Ovary (tissue), 9 donors: ENCODE measurements around the gene HCN4. TPM values are rescaled to one million over a fixed set of nuclear protein-coding genes. Genes with fewer than 3 reads are reported as not detected.

ENCODE experiments used
- DNase-seq, 5 donors: peaks; one replicate each; pipeline ENCODE4 v3.0.0-alpha.2; 2019 to 2020
- H3K27ac ChIP-seq, 2 donors: fragments of 200-600 bp; one replicate each; pipeline versions ENCODE4 v1.5.1 to v1.8.0; 2019 to 2022
- H3K27me3 ChIP-seq: fragments of 200-600 bp; one replicate; pipeline ENCODE4 v1.8.0; 2022
- H3K36me3 ChIP-seq: fragments of 200-600 bp; sonication (generic); one replicate; pipeline ENCODE4 v1.5.1; 2019
- H3K4me1 ChIP-seq: one replicate; pipeline ENCODE4 v1.8.1; 2013; ENCODE audit warnings: mild to moderate bottlenecking, moderate library complexity; ENCODE audit not compliant: insufficient read depth
- H3K4me3 ChIP-seq: fragments of 200-600 bp; sonication (generic); one replicate; pipeline ENCODE4 v1.5.1; 2017
- H3K9me3 ChIP-seq, 2 donors: fragments of 200-600 bp in 1 of 2; sonication (generic) in 1 of 2; one replicate each; pipeline versions ENCODE4 v1.5.1 to v1.8.1; 2013 to 2019; ENCODE audit warnings: mild to moderate bottlenecking in 1 of 2, moderate library complexity in 1 of 2
- EP300 ChIP-seq: sonication (generic); formaldehyde crosslinking; IDR thresholded peaks from one replicate; pipeline ENCODE4 v1.6.1; 2017; ENCODE audit warnings: antibody characterized with exemption
- POLR2A ChIP-seq: fragments of 450-650 bp; IDR thresholded peaks from one replicate; pipeline ENCODE4 v1.6.1; 2017; ENCODE audit warnings: antibody characterized with exemption, mild to moderate bottlenecking, moderate library complexity
- WGBS, 3 donors: extraction: QIAGEN DNeasy Blood & Tissue Kit in 1 of 3; methylation state at CpG; one replicate each; pipeline versions ENCODE4 v1.1.5 to v1.1.7; 2013 to 2017; 5-methylcytosine and 5-hydroxymethylcytosine counted together
- intact Hi-C, 4 donors: fragments of 100-400 bp; cut with DNase I; formaldehyde crosslinking; loops; one replicate each; pipeline versions ENCODE4 v1.11.0 to v1.15.1; 2022 to 2023
- polyA plus RNA-seq, 2 donors: library from polyadenylated mRNA; stranded (reverse); fragments of 200-250 nt in 1 of 2; fragments of 350-450 nt in 1 of 2; fragmentation: Illumina TruSeq in 1 of 2; extraction: RNeasy Lipid Tissue Mini Kit (QIAGEN cat#74804) in 1 of 2; gene quantifications; one replicate each; pipeline ENCODE4 v1.2.3, GENCODE V29; 2013 to 2014
- total RNA-seq, 7 donors: library from RNA; depleted of rRNA in 2 of 7; stranded (reverse); fragments of >200 nt in 2 of 7; fragmentation: NEBNext Ultra II Directional in 3 of 7; extraction: Animal tissue kit (Norgen Biotek cat#: 25700) in 3 of 7; gene quantifications; one replicate each; pipeline versions ENCODE4 v1.1.0 to v1.2.4, GENCODE V29; 2016 to 2023
- TF ChIP-seq, protein P1 (sequence below), 3 donors: fragments of 450-650 bp in 2 of 3; fragments of 200-600 bp in 1 of 3; IDR thresholded peaks; one replicate each; pipeline versions ENCODE4 v1.5.1 to v1.8.0; 2016 to 2022; ENCODE audit warnings: antibody characterized with exemption in 3 of 3, mild to moderate bottlenecking in 1 of 3
- donor health status: DM: no; HTN: no; CAD: no; lungs with moderate emphysema.
- donor health status: DM: no; HTN: no; CAD: no.
- donor health status: Bipolar disorder and iron deficiency.
- donor health status: DM: yes; HTN: yes; CAD: no.
- donor health status: DM: no; HTN: no; CAD: no.
- donor health status: DM: yes; HTN: yes; CAD: no.

The HCN4 gene
- total and polyA plus RNA-seq, 9 donors, result 0.03 TPM; not detected in 8

DNA sequence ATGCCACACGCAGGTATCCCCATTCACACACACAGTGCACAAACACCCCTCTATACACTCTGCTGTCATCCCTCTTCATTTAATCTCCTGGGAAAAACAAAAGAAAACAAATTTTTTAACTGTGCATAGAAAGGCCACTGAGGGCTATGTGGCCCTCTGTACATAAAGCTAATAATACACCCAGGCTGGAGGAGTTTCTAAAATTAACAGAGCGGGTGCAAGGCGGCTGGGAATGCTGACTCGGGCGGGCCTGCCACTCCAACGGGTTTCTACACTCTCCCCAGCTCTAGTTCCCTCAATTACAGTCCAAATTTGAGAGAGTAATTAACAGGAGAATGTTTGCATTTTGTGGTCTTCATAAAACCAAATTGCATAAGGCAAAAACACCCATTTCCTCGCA is 23.1 kb downstream of the HCN4 start:
- Histone ChIP-seq H3K27me3 (no peaks in the 10 kb centered on the region), H3K36me3 (no peaks in the 10 kb centered on the region), H3K27ac (no peak overlapping the region), H3K4me3 (no peak overlapping the region), H3K9me3 (no peaks in the 10 kb centered on the region), H3K4me1 (no peaks in the 10 kb centered on the region)
- intact Hi-C loops, result no loop called here
- TF ChIP-seq EP300 (no peak), POLR2A (no peak)
- TF ChIP-seq, protein P1, sequence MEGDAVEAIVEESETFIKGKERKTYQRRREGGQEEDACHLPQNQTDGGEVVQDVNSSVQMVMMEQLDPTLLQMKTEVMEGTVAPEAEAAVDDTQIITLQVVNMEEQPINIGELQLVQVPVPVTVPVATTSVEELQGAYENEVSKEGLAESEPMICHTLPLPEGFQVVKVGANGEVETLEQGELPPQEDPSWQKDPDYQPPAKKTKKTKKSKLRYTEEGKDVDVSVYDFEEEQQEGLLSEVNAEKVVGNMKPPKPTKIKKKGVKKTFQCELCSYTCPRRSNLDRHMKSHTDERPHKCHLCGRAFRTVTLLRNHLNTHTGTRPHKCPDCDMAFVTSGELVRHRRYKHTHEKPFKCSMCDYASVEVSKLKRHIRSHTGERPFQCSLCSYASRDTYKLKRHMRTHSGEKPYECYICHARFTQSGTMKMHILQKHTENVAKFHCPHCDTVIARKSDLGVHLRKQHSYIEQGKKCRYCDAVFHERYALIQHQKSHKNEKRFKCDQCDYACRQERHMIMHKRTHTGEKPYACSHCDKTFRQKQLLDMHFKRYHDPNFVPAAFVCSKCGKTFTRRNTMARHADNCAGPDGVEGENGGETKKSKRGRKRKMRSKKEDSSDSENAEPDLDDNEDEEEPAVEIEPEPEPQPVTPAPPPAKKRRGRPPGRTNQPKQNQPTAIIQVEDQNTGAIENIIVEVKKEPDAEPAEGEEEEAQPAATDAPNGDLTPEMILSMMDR (IDR thresholded peaks at IDR 0.05), result no peak
- no peak for DNase-seq
- WGBS, 3 donors, result 80 to 84% (median 84%) methylated on average over 7 of the region's 7 CpGs

DNA sequence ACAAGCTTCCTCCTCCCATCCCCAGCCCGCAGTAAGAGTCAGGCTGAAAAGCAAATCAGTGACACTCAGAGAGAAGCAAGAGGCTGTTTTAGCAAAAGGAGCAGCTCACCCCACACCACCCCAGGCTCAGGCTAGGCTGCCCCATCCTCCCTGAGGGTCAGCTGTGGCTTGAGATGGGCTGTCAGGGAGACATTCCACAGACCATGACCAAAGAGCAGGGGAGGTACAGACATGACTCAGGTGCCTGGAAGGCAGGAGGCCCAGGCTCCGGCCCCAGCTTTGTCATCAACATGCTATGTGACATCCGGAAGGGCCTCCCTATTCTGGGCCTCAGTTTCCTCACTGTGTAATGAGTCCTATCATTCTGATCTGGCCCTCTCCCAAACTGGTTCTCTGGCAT is 24.7 kb downstream of the HCN4 start:
- TF ChIP-seq POLR2A (no peak), EP300 (no peak)
- TF ChIP-seq, protein P1 (IDR thresholded peaks at IDR 0.05), result no peak
- intact Hi-C loops, result no loop called here
- 78 to 85% (median 80%) methylated on average over 3 of the region's 3 CpGs for WGBS, 3 donors

DNA sequence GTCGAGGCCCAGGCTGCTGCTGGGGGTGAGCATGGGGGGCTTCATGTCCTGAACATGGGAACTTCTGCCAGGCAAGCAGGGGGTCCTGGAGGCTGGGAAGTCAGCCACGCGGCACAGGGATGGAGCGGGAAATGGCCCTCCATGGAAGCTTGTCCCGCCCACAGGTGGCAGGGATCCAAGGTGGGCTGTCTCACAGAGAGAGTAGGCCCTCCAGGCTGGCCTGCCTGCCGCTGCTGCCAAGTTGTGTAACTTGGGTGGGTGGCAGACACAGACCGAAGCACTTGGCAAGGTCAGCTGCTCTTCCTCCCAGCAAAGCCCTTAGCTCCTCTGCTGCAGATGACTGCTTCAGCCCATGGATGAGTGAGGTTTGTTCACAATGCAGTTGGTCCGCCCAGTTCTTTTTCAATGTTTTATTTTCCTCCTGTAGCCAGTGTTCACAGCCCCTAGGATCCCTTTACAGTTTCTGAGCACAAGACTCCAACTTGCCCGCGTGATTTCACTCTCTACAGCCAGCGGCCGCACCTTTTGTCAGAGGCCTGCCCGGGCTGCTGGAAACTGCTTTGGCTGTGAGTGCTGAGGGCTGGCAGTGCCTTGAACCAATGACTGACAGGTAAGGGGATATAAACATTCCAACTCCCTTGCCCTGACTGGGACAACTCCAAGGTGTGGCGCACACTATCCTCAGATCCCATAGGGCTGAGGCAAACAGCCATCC is 26.7 kb downstream of the HCN4 start:
- Histone ChIP-seq H3K27me3 (no peaks in the 10 kb centered on the region), H3K4me3 (no peak overlapping the region), H3K9me3 (no peaks in the 10 kb centered on the region), H3K4me1 (no peaks in the 10 kb centered on the region), H3K36me3 (no peaks in the 10 kb centered on the region), H3K27ac (no peak overlapping the region)
- WGBS, 3 donors, result 70 to 76% (median 75%) methylated on average over 14 of the region's 14 CpGs
- intact Hi-C loops, result no loop called here
- DNase-seq, result no peak
- no peak for TF ChIP-seq POLR2A
- no peak for TF ChIP-seq EP300
- TF ChIP-seq, protein P1 (IDR thresholded peaks at IDR 0.05), result no peak

More for the DNA sequence above, 24.7 kb downstream of the HCN4 start:
- Histone ChIP-seq H3K9me3 (no peaks in the 10 kb centered on the region), H3K27ac (no peak overlapping the region), H3K4me1 (no peaks in the 10 kb centered on the region), H3K36me3 (no peaks in the 10 kb centered on the region), H3K4me3 (no peak overlapping the region), H3K27me3 (no peaks in the 10 kb centered on the region)
- no peak for DNase-seq

DNA sequence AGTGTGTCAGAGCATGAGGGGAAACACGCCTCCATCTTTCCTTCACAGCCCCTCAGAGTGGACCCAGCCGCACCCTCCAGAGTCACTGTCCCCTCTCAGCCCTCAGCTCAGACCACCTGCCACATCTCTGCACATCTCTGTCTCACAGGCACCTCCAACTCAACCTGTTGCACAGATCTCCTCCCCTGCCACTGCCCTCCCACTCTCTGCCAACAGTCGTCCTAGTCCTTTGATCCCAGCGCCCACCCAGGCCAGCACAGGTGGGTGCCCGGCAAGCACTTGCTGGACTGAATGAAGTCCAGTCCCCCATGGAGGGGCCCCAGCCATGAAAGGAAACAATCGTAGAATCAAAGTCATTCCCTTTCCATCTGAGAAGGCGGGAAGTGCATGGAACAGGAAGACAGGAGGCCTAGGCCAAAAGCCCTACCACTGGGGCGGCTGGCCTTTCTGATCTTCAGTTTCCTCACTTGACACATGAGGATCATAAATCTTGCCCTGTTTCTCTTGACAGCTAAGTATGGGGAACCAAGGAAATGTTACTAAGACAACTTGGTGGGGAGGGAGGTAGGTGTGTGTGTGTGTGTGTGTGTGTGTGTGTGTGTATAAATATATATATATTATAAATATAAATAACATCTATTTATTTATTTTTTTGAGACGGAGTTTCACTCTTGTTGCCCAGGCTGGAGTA is 28.1 kb downstream of the HCN4 start:
- intact Hi-C loops, result no loop called here
- Histone ChIP-seq H3K27me3 (no peaks in the 10 kb centered on the region), H3K36me3 (no peaks in the 10 kb centered on the region), H3K27ac (no peak overlapping the region), H3K9me3 (no peaks in the 10 kb centered on the region), H3K4me3 (no peak overlapping the region), H3K4me1 (no peaks in the 10 kb centered on the region)
- no peak for DNase-seq
- 77 to 83% (median 81%) methylated on average over 9 of the region's 9 CpGs for WGBS, 3 donors
- TF ChIP-seq, protein P1 (IDR thresholded peaks at IDR 0.05), result no peak
- no peak for TF ChIP-seq POLR2A
- no peak for TF ChIP-seq EP300
